Endothelial cell of umbilical vein (primary cell): Measurements from ENCODE around the gene PPM1H. TPM values are rescaled to one million over a fixed set of nuclear protein-coding genes. Genes with fewer than 3 reads are reported as not detected.

Source experiments
- BruUV-seq: library from RNA; stranded (reverse); fragments of 400-500 nt; replicated peaks from 2 replicates; lab custom pipeline; 2021; lab: Mats Ljungman, UMichigan
- CTCF ChIA-PET: fragments of 300-600, 350-600 bp; sonication (Branson Sonifier 250); formaldehyde crosslinking; loops from one replicate; lab custom pipeline; 2021; ENCODE audit warnings: antibody characterized with exemption, inconsistent platforms; lab: Charles Lee
- POLR2A ChIA-PET: fragments of 300-600, 350-600 bp; sonication (Branson Sonifier 250); formaldehyde crosslinking; loops from one replicate; lab custom pipeline; 2021; ENCODE audit warnings: antibody characterized with exemption, inconsistent platforms; lab: Charles Lee
- DNase-seq: peaks from one replicate; pipeline ENCODE4 v3.0.0-alpha.2; 2011; ENCODE audit warnings: low read depth, low spot score
- FAIRE-seq: peaks from 2 replicates; lab custom pipeline; 2011; peaks lifted over from hg19 to GRCh38; lab: Jason Lieb, UNC
- H2AFZ ChIP-seq: 2 replicates; pipeline ENCODE4 v1.6.0; 2012; ENCODE audit warnings: low read depth, low read length, control low read depth, inconsistent platforms
- H3K27ac ChIP-seq: 2 replicates; pipeline ENCODE4 v1.5.1; 2011; ENCODE audit warnings: low read depth, mild to moderate bottlenecking, control low read depth, low read length, moderate library complexity; ENCODE audit not compliant: insufficient read depth
- H3K27me3 ChIP-seq, 2 experiments: 2 replicates each; pipeline versions ENCODE4 v1.6.0 to v1.6.1; 2011; ENCODE audit warnings: low read length in 2 of 2, mixed read lengths in 1 of 2; ENCODE audit not compliant: control insufficient read depth in 2 of 2, insufficient read depth in 2 of 2
- H3K36me3 ChIP-seq, 2 experiments: 2 replicates in 1 of 2; 3 replicates in 1 of 2; pipeline ENCODE4 v1.5.1; 2011; ENCODE audit warnings: low read length in 2 of 2, mild to moderate bottlenecking in 1 of 2, moderate library complexity in 1 of 2; ENCODE audit not compliant: control insufficient read depth in 2 of 2, insufficient read depth in 2 of 2; ENCODE audit errors: extremely low read depth in 1 of 2
- H3K4me1 ChIP-seq: 3 replicates; pipeline ENCODE4 v1.5.1; 2011; ENCODE audit warnings: mild to moderate bottlenecking, low read length; ENCODE audit not compliant: control insufficient read depth, insufficient read depth; ENCODE audit errors: extremely low read depth
- H3K4me2 ChIP-seq: 2 replicates; pipeline ENCODE4 v1.6.1; 2011; ENCODE audit warnings: low read length, control low read depth, mixed read lengths; ENCODE audit not compliant: insufficient read depth
- H3K4me3 ChIP-seq, 3 experiments: fragments of 200-600 bp in 1 of 3; sonication (generic), shearing (Covaris generic) in 1 of 3; replicated peaks in 1 of 3; 2 replicates each; pipeline ENCODE4 v1.5.1; 2011 to 2016; ENCODE audit warnings: control low read depth in 3 of 3, low read length in 3 of 3, mild to moderate bottlenecking in 2 of 3, inconsistent platforms in 1 of 3, low read depth in 1 of 3, moderate library complexity in 1 of 3; ENCODE audit not compliant: insufficient read depth in 1 of 3
- H3K79me2 ChIP-seq: 2 replicates; pipeline ENCODE4 v1.6.0; 2012; ENCODE audit warnings: low read length, inconsistent platforms; ENCODE audit not compliant: control insufficient read depth, insufficient read depth
- H3K9ac ChIP-seq: replicated peaks from 2 replicates; pipeline ENCODE3; 2011; ENCODE audit warnings: low read length, control low read depth; ENCODE audit not compliant: insufficient read depth; ENCODE audit errors: extremely low read depth
- H3K9me1 ChIP-seq: replicated peaks from 3 replicates; pipeline ENCODE4 v1.6.0; 2011; ENCODE audit warnings: mild to moderate bottlenecking, low read length; ENCODE audit not compliant: control insufficient read depth, insufficient read depth; ENCODE audit errors: extremely low read depth
- H3K9me3 ChIP-seq: replicated peaks from 2 replicates; pipeline ENCODE4 v1.5.1; 2012; ENCODE audit warnings: low read length, inconsistent platforms; ENCODE audit not compliant: control insufficient read depth, insufficient read depth
- H4K20me1 ChIP-seq: replicated peaks from 2 replicates; pipeline ENCODE3; 2011; ENCODE audit warnings: mild to moderate bottlenecking, low read length; ENCODE audit not compliant: control insufficient read depth, insufficient read depth; ENCODE audit errors: extremely low read depth
- EZH2 ChIP-seq: IDR thresholded peaks from 2 replicates; pipeline ENCODE4 v1.6.1; 2012; ENCODE audit warnings: borderline replicate concordance, low read depth, mild to moderate bottlenecking, moderate library complexity, low read length, inconsistent platforms; ENCODE audit not compliant: severe bottlenecking
- FOS ChIP-seq: IDR thresholded peaks from 2 replicates; pipeline ENCODE4 v1.6.1; 2011; ENCODE audit warnings: mild to moderate bottlenecking, low read length, moderate library complexity, borderline replicate concordance; ENCODE audit not compliant: insufficient read depth
- GATA2 ChIP-seq: IDR thresholded peaks from 2 replicates; pipeline ENCODE4 v1.7.0; 2011; ENCODE audit warnings: low read depth, mild to moderate bottlenecking, moderate library complexity, mixed read lengths, low read length; ENCODE audit not compliant: insufficient read length, insufficient read depth
- POLR2A ChIP-seq: IDR thresholded peaks from 2 replicates; pipeline ENCODE4 v1.6.1; 2012; ENCODE audit warnings: low read depth, mild to moderate bottlenecking, control low read depth, low read length
- dilution Hi-C: fragments of 300-500 bp; cut with MboI; formaldehyde crosslinking; loops from one replicate; pipeline ENCODE4 v1.15.0; 2019; ENCODE audit warnings: low sequenced_read_pairs; ENCODE audit not compliant: extremely low pct_ligation_motif_present
- intact Hi-C: fragments of 100-400 bp; cut with micrococcal nuclease; formaldehyde crosslinking; loops from one replicate; pipeline ENCODE4 v1.10.0; 2022
- polyA plus RNA-seq, 4 experiments: library from polyadenylated mRNA; depleted of rRNA in 3 of 4; stranded (reverse) in 3 of 4; unstranded in 1 of 4; fragments of >200 nt; gene quantifications; 2 replicates each; pipeline versions ENCODE4 v1.2.1 to v1.2.3, GENCODE V29; 2011 to 2012; ENCODE audit warnings: missing spikeins in 1 of 4
- total RNA-seq: library from RNA; stranded (reverse); gene quantifications from 2 replicates; pipeline ENCODE4 v1.2.3, GENCODE V29; 2021

The PPM1H gene
- total and polyA plus RNA-seq, 2 donors (not counting 3 experiments of a cell fraction or from before 2014, with no cell fraction given), result 1.0 to 7.2 TPM

- CTCF ChIA-PET, result interaction anchor here (2.2 kb wide), 1 partner anchor 11 kb away, joined by 6 read pairs; no protein-coding TSS in a partner anchor
These were observed 220.7 kb downstream of the PPM1H start for GRCh38 chr12:62714181-62714773.

GRCh38 chr12:62713723-62714122, 221.2 kb downstream of the PPM1H start:
- no peaks in the 10 kb centered on the region for H4K20me1 ChIP-seq
- no peaks in the 10 kb centered on the region for H3K79me2 ChIP-seq
- no peaks in the 10 kb centered on the region for H3K9me3 ChIP-seq
- BruUV-seq, result no TSS peak
- dilution Hi-C loops, result no loop called here
- no peak overlapping the region for H3K27ac ChIP-seq
- no peak overlapping the region for H3K4me3 ChIP-seq
- ChIA-PET POLR2A (no interaction called here), CTCF (interaction anchor here (2.2 kb wide), 1 partner anchor 10 kb away, joined by 6 read pairs; no protein-coding TSS in a partner anchor)
- H3K27me3 ChIP-seq, result no peaks in the 10 kb centered on the region
- H3K9ac ChIP-seq, result no peak overlapping the region
- no peaks in the 10 kb centered on the region for H3K9me1 ChIP-seq
- no peaks in the 10 kb centered on the region for H3K36me3 ChIP-seq
- no peak overlapping the region for H2AFZ ChIP-seq
- no peak overlapping the region for H3K4me2 ChIP-seq
- intact Hi-C loops, result no loop called here
- no peak for TF ChIP-seq FOS
- TF ChIP-seq GATA2, result no peak
- TF ChIP-seq EZH2, result no peak
- TF ChIP-seq POLR2A, result no peak
- no peaks in the 10 kb centered on the region for H3K4me1 ChIP-seq
- DNase-seq (no peak), FAIRE-seq (no peak)

More at GRCh38 chr12:62714181-62714773, 220.7 kb downstream of the PPM1H start:
- H3K9ac ChIP-seq, result no peak overlapping the region
- no peak overlapping the region for H3K27ac ChIP-seq
- dilution Hi-C loops (no loop called here), intact Hi-C loops (no loop called here)
- FAIRE-seq (no peak), DNase-seq (no peak)
- H2AFZ ChIP-seq, result no peak overlapping the region
- POLR2A ChIA-PET, result no interaction called here
- H3K36me3 ChIP-seq, result no peaks in the 10 kb centered on the region
- H3K9me3 ChIP-seq, result no peaks in the 10 kb centered on the region
- H3K27me3 ChIP-seq, result no peaks in the 10 kb centered on the region
- no peaks in the 10 kb centered on the region for H4K20me1 ChIP-seq
- H3K4me2 ChIP-seq, result no peak overlapping the region
- H3K4me3 ChIP-seq, result no peak overlapping the region
- TF ChIP-seq GATA2 (no peak), POLR2A (no peak), EZH2 (no peak)
- no peaks in the 10 kb centered on the region for H3K79me2 ChIP-seq
- no TSS peak for BruUV-seq
- H3K9me1 ChIP-seq, result no peaks in the 10 kb centered on the region
- no peaks in the 10 kb centered on the region for H3K4me1 ChIP-seq
